OCI-M2 (cell line): Measurements from ENCODE around the gene TCF7L1.

Experiments used
- DNase-seq: peaks from one replicate; lab custom pipeline; 2025; ENCODE audit not compliant: unreplicated experiment; lab: John Stamatoyannopoulos, UW

Gene TCF7L1

GRCh38 chr2:85215448-85216401, 82.5 kb downstream of the TCF7L1 start:
- no peak for DNase-seq

DNA sequence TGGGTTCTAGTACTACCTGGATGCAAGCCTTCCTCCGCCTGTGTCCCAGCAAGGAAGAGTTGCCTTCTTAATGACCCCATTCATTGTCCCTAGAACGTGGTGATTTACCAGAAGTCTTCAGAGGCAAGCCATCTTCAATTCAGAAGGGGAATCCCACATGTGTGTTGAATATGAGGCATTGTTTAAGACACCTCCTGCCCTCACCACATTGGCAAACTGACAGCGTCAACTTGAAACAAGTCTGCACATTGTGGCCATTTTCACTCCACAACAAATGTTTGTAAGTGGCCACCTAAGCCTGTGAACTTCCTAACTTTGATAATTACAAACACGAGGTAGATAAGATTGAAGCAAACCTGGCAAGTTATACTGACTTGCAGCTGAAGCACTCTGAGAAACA, 83.7 kb downstream of the TCF7L1 start:
- no peak for DNase-seq

DNA sequence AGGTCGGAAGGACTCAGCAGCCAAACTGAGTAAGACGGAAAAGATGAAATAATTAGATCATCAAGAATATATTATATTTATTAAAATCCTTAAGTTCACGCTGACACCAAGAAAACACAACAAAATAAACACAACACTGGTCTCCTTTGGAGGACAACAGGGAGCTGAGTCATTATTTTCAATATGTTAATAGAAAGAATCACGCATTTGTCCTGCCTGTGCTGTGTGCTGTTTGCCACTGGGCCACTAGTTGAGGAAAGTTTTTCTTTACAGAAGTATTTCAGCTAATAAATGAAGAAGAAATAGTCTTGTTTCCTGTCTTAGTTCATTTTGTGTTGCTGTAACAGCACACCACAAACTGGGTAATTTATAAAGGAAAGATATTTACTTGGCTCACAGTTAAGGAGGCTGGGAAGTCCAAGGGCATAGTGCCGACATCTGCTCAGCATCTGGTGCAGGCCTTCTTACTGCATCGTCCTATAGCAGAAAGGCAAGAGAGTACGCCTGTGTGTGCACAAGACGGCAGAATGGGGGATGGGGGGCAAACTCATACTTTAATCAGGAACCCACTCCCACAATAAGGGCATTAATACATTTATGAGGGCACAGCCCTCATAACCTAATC, 88.0 kb downstream of the TCF7L1 start:
- DNase-seq, result no peak

GRCh38 chr2:85222792-85223191, 89.6 kb downstream of the TCF7L1 start:
- no peak for DNase-seq

GRCh38 chr2:85226783-85227182, 93.6 kb downstream of the TCF7L1 start:
- no peak for DNase-seq

DNA sequence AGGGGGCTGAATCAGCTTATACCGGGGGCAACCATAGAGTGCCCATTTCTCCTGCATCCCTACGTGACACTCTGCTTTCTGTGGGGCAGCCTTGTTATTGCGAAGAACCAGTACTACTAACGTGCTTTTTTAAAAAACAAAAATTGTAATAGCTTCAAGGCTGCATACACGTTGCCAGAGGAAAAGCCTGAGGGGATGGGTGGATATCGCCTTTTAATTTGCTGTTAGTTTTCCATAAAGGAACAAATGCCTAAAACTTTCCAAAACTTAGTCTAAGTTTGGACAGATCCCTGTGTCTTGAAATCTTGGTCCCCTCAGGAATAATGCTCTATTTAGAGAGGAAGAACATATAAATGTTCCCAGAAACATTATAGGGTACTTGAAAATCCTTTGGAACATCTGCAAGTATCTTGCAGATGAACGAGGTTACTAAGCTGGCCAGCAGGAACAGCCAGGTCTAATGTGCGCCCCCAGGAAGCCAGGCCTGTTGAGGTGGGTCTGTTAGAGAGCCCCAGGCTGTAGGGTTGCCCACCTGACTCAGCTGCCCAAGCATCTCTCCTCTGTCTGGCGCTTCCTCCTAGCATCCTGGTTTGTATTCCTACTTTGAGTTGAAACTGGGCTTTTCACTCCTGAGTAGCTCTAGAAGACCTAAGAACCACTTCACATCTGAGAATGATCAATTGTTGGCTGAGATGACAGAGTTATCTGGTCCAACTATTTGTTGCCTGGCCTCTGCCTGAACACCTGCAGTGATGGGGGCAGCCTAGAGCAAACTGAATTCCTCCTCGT, 97.7 kb downstream of the TCF7L1 start:
- DNase-seq, result no peak

DNA sequence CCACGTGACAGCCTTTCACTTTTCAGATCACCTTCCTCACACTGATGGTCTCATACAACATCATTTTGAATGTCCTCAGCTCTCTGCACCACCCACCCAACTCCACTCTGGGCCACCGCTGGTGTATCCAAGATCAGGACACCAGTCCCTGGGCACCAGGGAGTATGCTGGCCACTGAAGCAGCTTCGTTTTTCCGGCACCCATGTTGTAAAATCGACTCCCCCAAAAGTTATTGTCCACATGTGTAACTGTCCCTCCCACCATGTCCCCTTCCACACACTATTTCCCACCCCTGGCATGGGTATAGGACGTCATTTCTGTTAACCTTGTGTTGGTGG, 98.2 kb downstream of the TCF7L1 start:
- no peak for DNase-seq

DNA sequence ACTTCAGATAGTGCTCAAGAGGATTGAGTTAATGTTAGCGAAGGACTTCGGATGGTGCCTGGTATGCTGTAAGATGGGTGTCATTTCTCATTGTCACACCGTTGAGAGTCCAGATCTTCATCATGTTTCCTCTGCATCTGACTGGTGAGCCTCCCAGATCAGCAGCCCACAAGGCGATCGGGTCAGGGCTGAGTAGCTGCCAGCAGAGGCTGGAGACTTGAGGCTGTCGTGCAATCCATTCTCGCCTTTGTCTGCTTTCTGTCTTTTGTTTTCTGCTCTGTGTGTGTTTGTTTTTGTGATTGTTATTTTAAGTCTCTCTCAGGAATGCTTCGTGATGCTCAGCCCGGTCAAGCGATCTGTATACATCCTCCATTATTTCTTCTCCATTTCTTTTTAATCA, 98.8 kb downstream of the TCF7L1 start:
- DNase-seq, result no peak

DNA sequence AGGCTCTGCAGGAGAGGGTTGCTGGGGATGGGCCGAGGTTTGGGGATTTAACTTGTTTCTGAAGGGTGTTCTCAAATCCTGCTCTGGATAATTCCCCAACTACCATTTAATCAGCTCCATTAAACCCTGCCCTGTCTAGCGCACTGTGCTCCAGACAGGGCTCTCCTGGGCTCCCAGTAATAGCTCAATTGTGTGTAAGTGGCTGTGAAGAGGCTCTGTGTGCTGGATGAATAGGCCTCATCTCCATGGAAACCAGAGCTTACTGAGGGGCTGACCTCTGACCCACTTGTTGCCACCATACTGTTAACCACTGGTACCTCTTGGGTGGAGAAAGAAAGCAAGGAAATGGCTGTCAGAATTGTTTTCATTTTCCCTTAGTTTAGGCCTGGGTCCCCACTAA, 101.7 kb downstream of the TCF7L1 start:
- DNase-seq, result no peak

- no peak for DNase-seq
These were observed 102.1 kb downstream of the TCF7L1 start for GRCh38 chr2:85235281-85235680.

DNA sequence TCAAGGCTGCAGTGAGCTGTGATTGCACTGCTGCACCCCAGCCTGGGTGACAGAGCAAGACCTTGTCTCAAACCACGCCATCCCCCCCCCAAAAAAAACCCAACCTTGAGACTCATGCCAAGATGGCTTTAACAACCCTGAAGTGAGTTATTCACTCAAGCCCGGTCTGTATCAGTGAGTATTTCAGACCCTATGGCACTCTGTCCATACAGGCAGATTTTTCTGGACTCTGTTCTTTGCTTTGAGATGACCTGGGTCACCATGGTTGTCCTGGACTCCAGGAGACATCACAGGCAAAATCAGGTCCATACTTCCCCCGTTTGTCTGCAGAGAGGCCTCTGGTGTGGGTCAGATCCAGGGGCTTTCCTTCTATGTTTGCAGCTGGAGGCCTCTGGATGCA, 102.9 kb downstream of the TCF7L1 start:
- DNase-seq, result no peak

- DNase-seq, result no peak
These were observed 104.8 kb downstream of the TCF7L1 start for GRCh38 chr2:85237849-85238565.

GRCh38 chr2:85238607-85239006, 105.4 kb downstream of the TCF7L1 start:
- DNase-seq, result no peak

DNA sequence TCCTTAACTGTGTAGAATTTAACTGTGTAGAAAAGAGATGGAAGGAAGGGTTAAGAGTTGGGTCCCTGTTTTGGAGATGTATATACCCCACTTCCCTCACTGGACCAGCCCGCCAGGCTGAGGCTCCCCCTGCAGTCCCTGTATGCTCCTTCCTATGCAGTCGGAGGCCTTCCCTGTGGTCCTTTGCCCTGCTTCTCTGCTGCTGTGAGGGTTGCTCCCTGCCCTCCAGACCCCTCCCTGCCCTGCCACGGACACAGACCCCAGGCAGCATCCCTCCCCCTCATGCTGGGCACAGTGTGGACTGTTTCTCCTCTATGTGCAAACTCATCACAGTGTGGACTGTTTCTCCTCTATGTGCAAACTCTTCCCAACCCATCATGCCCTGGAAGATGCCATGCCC, 105.9 kb downstream of the TCF7L1 start:
- no peak for DNase-seq

GRCh38 chr2:85240055-85240454, 106.9 kb downstream of the TCF7L1 start:
- DNase-seq, result no peak

DNA sequence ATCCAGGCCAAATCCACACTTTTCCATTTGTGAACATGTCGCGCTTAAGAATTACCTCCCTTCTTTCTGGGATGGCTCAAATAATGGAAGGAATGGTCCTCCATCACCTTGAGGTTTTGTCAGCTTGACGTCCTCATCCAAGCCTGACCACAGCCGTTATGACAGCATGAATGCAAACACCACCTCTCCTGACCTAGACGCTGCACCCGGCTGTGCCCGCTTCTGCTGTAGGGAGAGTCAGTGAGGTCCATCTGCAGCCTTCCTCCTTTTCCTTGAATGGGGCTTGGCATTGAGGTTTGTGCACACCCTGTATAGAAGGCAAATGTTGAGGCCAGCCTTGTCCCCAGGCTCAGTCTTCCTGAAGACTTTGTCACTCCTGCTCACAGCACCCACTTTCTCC, 109.1 kb downstream of the TCF7L1 start:
- no peak for DNase-seq

GRCh38 chr2:85243101-85244072, 110.2 kb downstream of the TCF7L1 start:
- no peak for DNase-seq

- DNase-seq, result no peak
These were observed 111.6 kb downstream of the TCF7L1 start for GRCh38 chr2:85244828-85245227.

GRCh38 chr2:85245891-85246290, 112.7 kb downstream of the TCF7L1 start:
- no peak for DNase-seq

DNA sequence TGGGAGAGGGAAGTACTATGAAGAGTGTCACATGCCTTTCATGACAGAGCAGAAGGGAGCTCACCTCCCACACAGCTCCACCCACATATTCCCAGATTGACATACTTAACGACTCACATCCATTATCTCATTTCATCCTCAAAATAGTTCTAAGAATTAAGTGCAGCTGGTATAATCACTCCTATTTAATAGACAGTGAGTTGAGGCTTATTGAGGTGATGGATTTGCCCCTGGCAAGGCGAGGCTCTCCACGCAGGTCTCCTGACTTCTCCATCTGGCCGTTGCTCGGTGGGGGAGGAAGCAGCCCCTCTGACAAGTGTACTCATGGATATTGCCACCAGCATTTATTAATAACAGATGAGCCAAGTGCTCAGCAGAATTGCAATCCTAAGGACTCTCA, 113.2 kb downstream of the TCF7L1 start:
- no peak for DNase-seq
